ENCODE results near the gene GRAMD2B.

DNA sequence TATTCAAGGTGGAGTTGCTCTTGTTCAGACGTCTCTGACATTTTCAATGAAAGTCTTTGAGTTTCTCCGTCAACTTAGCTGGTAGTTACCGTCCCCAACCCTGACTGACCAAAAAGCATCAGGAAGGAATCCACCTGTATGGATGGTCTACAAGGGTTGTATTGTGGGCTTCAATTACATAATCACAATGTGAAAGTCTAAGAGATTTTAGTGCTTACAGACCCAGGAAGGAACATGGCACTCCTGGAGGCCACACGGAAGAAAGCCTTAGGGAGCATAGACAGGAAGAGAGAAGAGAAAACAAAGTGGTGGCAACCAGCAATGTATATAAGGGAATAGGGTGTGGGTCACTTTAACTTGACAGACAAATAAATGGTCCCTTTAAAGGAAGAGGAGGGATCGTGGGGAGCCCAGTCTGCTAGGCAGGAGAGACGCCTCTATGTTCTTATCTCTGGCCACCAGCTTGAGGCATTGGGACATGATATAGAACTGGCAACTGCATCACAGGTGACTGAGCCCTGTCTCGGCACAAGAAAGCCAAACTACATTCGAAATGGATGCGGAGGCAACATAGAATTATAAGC is 91.4 kb downstream of the GRAMD2B start:
- TF ChIP-seq POLR2A (IDR thresholded peaks at IDR 0.05; ENCODE audit: low read length) (peak; percentile 24), GATA1 (IDR thresholded peaks at IDR 0.05; ENCODE audit: low read depth, low read length) (no peak)
